CD1c-positive myeloid dendritic cell (primary cell): Measurements from ENCODE around the gene RLBP1.

Source experiments
- DNase-seq: peaks from one replicate; pipeline ENCODE4 v3.0.0-alpha.2; 2016; ENCODE audit errors: extremely low spot score

Gene RLBP1

GRCh38 chr15:89206908-89207331 lies 14.5 kb downstream of the RLBP1 start:
- DNase-seq: peak; percentile 74

GRCh38 chr15:89205991-89206585 lies 15.3 kb downstream of the RLBP1 start:
- no peak for DNase-seq

- DNase-seq: no peak
These were observed 17.6 kb downstream of the RLBP1 start for GRCh38 chr15:89203705-89204273.

- DNase-seq: no peak
These were observed 19.8 kb downstream of the RLBP1 start for GRCh38 chr15:89201465-89202005.

- DNase-seq: no peak
These were observed 21.2 kb downstream of the RLBP1 start for GRCh38 chr15:89200182-89200581.

- no peak for DNase-seq
These were observed 21.6 kb downstream of the RLBP1 start for GRCh38 chr15:89199746-89200145.

GRCh38 chr15:89198934-89199333 lies 22.4 kb downstream of the RLBP1 start:
- no peak for DNase-seq

GRCh38 chr15:89198196-89198595 lies 23.2 kb downstream of the RLBP1 start:
- no peak for DNase-seq

- DNase-seq: no peak
These were observed 23.8 kb downstream of the RLBP1 start for GRCh38 chr15:89197503-89197971.

- no peak for DNase-seq
These were observed 24.4 kb downstream of the RLBP1 start for GRCh38 chr15:89196994-89197393.

GRCh38 chr15:89196241-89196640 lies 25.1 kb downstream of the RLBP1 start:
- no peak for DNase-seq

- DNase-seq: no peak
These were observed 25.5 kb downstream of the RLBP1 start for GRCh38 chr15:89195836-89196235.

GRCh38 chr15:89194608-89195007 lies 26.8 kb downstream of the RLBP1 start:
- no peak for DNase-seq

- DNase-seq: no peak
These were observed 28.6 kb downstream of the RLBP1 start for GRCh38 chr15:89192766-89193165.

GRCh38 chr15:89192136-89192535 lies 29.2 kb downstream of the RLBP1 start:
- DNase-seq: no peak

GRCh38 chr15:89187986-89188514 lies 33.3 kb downstream of the RLBP1 start:
- DNase-seq: no peak

- DNase-seq: no peak
These were observed 33.9 kb downstream of the RLBP1 start for GRCh38 chr15:89187301-89187985.

GRCh38 chr15:89186803-89187202 lies 34.6 kb downstream of the RLBP1 start:
- no peak for DNase-seq

GRCh38 chr15:89184886-89185526 lies 36.4 kb downstream of the RLBP1 start:
- no peak for DNase-seq

GRCh38 chr15:89184357-89184756 lies 37.0 kb downstream of the RLBP1 start:
- DNase-seq: no peak

GRCh38 chr15:89179966-89180875 lies 41.2 kb downstream of the RLBP1 start:
- no peak for DNase-seq
